ENCODE results near the gene TTLL4.

Gene TTLL4

GRCh38 chr2:218727502-218728165, 17.0 kb downstream of the TTLL4 start:
- peak; percentile 52 for DNase-seq (ENCODE audit: low read depth)
- H3K4me3 ChIP-seq (ENCODE audit: control insufficient read depth, low read depth, low read length): no peak overlapping the region
- TF ChIP-seq, protein P1, sequence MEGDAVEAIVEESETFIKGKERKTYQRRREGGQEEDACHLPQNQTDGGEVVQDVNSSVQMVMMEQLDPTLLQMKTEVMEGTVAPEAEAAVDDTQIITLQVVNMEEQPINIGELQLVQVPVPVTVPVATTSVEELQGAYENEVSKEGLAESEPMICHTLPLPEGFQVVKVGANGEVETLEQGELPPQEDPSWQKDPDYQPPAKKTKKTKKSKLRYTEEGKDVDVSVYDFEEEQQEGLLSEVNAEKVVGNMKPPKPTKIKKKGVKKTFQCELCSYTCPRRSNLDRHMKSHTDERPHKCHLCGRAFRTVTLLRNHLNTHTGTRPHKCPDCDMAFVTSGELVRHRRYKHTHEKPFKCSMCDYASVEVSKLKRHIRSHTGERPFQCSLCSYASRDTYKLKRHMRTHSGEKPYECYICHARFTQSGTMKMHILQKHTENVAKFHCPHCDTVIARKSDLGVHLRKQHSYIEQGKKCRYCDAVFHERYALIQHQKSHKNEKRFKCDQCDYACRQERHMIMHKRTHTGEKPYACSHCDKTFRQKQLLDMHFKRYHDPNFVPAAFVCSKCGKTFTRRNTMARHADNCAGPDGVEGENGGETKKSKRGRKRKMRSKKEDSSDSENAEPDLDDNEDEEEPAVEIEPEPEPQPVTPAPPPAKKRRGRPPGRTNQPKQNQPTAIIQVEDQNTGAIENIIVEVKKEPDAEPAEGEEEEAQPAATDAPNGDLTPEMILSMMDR (conservative IDR thresholded peaks at IDR 0.05; ENCODE audit: control insufficient read depth, insufficient read depth, low read depth, low read length): peak; percentile 59

DNA sequence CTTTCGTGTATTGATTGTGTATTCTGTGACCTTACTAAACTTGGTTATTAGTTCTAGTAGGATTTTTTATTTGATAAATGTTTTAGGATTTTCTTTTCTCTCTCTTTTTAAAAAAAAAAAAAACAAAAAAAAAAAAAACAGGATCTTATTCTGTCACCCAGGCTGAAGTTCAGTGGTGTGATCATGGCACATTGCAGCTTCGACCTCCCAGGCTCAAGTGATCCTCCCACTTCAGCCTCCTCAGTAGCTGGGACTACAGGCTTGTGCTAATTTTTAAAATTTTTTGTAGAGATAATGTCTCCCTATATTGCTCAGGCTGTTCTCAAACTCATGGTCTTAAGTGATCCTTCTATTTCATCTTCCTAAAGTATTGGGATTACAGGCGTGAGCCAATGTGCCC, 19.0 kb downstream of the TTLL4 start:
- DNase-seq (ENCODE audit: low read depth): no peak
- TF ChIP-seq, protein P1 (conservative IDR thresholded peaks at IDR 0.05; ENCODE audit: control insufficient read depth, insufficient read depth, low read depth, low read length): no peak
- no peak overlapping the region for H3K4me3 ChIP-seq (ENCODE audit: control insufficient read depth, low read depth, low read length)

GRCh38 chr2:218732052-218732760, 21.6 kb downstream of the TTLL4 start:
- no peak overlapping the region for H3K4me3 ChIP-seq (ENCODE audit: control insufficient read depth, low read depth, low read length)
- no peak for DNase-seq (ENCODE audit: low read depth)
- TF ChIP-seq, protein P1 (conservative IDR thresholded peaks at IDR 0.05; ENCODE audit: control insufficient read depth, insufficient read depth, low read depth, low read length): no peak

- TF ChIP-seq, protein P1 (conservative IDR thresholded peaks at IDR 0.05; ENCODE audit: control insufficient read depth, insufficient read depth, low read depth, low read length): no peak
- no peak for DNase-seq (ENCODE audit: low read depth)
- no peak overlapping the region for H3K4me3 ChIP-seq (ENCODE audit: control insufficient read depth, low read depth, low read length)
Observed at GRCh38 chr2:218732761-218733158, 22.1 kb downstream of the TTLL4 start.

- H3K4me3 ChIP-seq (ENCODE audit: control insufficient read depth, low read depth, low read length): no peak overlapping the region
- TF ChIP-seq, protein P1 (conservative IDR thresholded peaks at IDR 0.05; ENCODE audit: control insufficient read depth, insufficient read depth, low read depth, low read length): no peak
- peak; percentile 91 for DNase-seq (ENCODE audit: low read depth)
Observed at GRCh38 chr2:218733171-218734021, 22.8 kb downstream of the TTLL4 start.

DNA sequence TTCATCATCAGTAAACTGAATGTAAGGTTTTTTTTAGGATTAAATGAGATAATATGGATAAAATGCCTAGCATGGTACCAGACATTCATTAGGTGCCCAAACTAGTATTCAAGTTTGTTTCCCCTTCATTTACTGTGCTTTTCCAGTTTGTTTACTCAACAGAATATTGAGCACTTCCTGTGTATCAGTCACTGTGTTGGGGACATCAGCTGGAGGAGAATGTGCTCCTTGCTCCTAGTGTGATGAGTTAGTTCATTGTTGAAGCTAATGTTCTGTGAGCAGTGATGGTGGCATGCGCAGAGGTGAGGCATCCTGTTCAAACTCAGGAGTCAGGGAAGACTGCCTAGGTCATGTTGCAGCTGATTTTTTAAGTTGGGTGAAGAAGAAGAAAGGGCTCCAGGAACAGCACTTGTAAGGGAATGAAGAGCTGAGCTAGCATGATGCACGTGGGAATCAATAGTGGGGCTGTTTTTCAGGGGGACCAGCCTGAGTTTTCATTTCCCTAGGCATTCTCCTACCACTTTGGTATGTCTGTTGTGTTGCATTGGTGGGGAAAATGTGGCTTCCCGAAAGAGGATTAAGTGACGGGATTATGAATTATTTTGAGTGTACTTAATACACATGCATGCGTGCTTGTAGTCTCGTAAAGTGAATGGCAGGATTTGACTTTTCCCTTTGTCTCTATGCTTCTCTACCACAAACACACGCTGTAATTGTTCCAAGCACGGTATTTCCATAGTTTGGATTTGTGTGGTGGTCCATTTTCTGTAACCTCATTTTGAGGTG, 23.7 kb downstream of the TTLL4 start:
- no peak for DNase-seq (ENCODE audit: low read depth)
- no peak overlapping the region for H3K4me3 ChIP-seq (ENCODE audit: control insufficient read depth, low read depth, low read length)

More for the DNA sequence above, 23.7 kb downstream of the TTLL4 start:
- TF ChIP-seq, protein P1 (conservative IDR thresholded peaks at IDR 0.05; ENCODE audit: control insufficient read depth, insufficient read depth, low read depth, low read length): no peak
